Dedifferentiated amniotic fluid mesenchymal stem cell (primary cell): ENCODE data around the gene CENPA.
"Not testable (repeated sequence)": the region's sequence is repeated elsewhere in the genome, so short reads cannot be mapped to it uniquely, and the experiment has no call there.

Experiments used
- DNase-seq: peaks from one replicate; pipeline ENCODE4 v3.0.0-alpha.2; 2016; ENCODE audit errors: extremely low spot score

Gene CENPA

GRCh38 chr2:26760991-26761390, 24.9 kb upstream of the CENPA start:
- DNase-seq = not testable (repeated sequence)

- no peak for DNase-seq
These were observed 22.8 kb upstream of the CENPA start for GRCh38 chr2:26763019-26763418.

- peak; percentile 73 for DNase-seq
These were observed 21.6 kb upstream of the CENPA start, which contains the start of gene SLC35F6 for GRCh38 chr2:26764078-26764887. TSS of gene SLC35F6 (plus strand) at chr2:26764284. CDS start at chr2:26764350, 66 bp downstream.

- DNase-seq = no peak
These were observed 20.9 kb upstream of the CENPA start for GRCh38 chr2:26764906-26765305.

DNA sequence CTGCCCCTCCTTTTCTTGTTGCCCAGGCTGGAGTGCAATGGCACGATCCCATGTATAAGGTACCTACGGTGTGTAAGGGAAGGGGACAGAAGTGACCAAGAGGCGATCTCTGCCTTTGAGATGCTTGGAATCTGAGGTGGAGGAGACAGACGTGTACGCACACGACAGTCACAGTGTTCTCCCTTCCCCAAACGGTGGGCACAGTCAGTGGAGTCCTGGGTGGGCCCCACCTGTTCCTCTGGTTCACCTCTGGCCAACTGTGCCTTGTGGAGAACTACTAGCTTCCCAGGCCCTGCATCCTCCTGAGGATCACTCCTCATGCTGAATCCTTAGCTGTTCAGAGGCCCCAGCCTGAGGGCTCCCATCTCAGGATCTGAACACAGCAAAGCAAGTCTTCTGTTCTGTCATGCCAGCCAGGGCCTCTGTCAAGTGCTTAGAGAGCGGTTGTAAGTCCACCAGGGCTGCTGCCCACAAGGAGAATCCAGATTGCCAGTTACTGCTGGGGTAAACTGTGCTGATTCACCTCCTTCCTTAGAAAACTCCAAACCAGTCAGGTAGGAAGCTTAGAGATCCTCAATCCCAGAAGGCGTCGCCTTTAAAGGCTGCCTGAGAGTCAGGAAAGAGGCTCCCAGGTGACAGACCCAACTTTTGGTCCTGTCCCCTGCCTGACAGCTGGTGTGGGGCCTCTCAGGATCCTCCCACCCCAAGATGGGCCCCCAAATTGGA, 20.2 kb upstream of the CENPA start:
- no peak for DNase-seq

GRCh38 chr2:26767129-26767528, 18.7 kb upstream of the CENPA start:
- DNase-seq = no peak

DNA sequence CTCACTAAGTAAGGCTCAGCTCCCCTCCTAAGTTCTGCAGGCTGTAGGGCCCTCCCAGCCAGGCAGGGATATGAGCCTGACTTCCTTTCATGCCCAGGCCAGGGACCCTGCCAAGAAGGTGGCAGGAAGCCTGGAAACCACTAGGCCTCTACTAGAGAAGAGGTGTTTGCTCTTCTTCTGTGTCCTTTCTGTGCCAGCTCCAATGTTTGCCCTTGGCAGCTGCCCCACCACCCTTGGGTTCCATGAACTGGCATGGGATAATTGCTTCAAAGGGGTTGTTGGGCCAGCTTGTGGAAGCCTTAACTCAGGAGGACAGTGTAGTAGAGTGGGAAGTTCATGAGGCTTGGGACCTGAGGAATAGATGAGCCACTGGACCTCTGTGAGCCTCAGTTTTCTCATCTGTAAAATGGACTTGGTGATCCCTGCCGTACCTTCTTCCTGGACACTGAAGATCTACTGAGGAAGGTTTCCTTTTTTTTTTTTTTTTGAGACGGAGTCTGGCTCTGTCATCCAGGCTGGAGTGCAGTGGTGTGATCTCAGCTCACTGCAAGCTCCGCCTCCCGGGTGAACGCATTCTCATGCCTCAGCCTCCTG, 17.9 kb upstream of the CENPA start:
- DNase-seq = no peak

- no peak for DNase-seq
These were observed 17.1 kb upstream of the CENPA start for GRCh38 chr2:26768759-26769088.

DNA sequence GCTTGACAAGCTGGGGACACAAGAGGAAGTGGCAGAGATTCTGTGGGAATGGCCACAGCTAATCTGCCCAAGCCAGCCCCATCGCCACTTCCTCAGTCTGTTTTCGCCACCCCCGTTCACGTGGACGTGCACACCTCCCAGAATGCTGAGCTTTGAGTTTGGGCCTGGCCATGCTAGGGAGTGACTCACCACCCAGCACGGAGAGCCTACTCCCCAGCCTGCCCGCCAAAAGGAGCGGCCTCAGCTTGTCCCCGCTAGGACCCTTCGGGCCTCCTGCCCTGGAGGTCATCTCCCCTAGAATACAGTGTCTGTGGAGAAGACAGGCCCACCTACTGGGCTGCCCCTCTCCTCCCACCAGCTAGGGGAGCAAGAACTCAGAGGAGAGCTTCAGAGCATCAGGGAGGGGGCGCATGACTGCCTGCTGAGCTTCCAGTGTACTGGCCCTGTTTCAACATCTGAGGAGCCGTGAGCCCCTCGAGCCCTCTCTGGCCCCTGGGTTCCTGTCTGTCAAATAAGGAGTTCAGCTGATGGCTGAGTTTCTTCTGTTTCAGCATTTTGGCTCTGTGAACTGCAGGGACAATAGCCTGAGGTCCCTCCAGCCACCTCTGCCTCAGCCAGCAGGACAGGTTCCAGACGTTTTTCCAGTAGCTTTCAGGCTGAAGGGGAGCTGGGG, 16.6 kb upstream of the CENPA start:
- no peak for DNase-seq

DNA sequence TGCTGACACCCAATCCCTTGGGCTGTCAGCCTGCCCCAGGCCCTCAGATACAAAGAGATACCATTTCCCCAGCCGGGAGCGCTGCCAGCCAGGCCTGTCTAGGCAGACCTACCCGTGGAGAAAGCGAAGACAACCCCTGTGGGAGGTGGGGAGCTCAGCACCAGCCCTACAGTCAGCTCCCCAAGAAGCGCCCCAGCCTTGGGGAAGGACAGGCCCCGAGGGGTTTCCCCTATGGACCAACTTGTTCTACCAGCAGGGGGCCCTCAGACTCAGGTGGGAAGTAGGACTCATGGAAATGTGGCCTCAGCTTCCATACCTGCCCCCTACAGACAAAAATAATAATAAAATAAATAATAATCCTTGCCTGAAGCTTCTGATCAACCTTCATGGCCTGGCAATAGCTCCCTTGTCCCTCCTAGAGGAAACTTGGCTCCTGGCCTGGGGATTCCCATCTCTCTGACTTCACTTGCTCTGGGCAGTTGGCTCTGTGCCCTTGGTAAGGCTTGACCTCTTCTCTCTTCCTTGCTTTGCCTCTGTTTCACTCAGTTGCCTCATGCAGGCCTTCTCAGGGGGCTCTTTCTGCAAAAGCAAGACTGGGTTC, 14.8 kb upstream of the CENPA start:
- peak; percentile 79 for DNase-seq

- no peak for DNase-seq
These were observed 13.5 kb upstream of the CENPA start for GRCh38 chr2:26772064-26773001.

DNA sequence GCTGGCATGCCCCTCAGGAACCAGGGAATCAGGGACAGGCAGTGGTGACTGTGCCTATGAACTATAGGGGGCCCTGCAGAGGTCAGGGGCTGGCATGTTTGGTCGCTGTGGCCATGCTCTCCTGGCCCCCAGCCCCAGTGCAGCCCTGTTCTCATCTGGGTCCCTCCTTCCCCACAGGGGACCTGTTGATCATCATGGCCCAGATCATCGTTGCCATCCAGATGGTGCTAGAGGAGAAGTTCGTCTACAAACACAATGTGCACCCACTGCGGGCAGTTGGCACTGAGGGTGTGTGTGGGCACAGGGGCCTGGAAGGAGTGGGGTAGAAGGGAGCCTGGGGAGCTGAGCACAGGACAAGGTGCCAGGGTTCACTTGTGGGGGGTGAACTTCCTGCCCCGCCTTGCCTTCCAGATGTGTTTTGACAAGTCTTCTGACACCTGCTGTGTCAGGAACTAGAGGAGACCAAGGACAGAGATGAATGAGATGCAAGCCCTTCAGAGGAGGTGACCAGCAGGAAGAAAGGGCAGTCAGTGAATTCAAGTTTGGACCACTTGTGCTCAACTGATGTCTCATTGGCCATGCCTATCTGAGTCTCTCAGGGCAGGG, 9.6 kb upstream of the CENPA start:
- DNase-seq = no peak

DNA sequence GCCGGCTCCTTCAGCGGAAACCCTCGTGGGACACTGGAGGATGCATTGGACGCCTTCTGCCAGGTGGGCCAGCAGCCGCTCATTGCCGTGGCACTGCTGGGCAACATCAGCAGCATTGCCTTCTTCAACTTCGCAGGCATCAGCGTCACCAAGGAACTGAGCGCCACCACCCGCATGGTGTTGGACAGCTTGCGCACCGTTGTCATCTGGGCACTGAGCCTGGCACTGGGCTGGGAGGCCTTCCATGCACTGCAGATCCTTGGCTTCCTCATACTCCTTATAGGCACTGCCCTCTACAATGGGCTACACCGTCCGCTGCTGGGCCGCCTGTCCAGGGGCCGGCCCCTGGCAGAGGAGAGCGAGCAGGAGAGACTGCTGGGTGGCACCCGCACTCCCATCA, 7.8 kb upstream of the CENPA start:
- DNase-seq = no peak

DNA sequence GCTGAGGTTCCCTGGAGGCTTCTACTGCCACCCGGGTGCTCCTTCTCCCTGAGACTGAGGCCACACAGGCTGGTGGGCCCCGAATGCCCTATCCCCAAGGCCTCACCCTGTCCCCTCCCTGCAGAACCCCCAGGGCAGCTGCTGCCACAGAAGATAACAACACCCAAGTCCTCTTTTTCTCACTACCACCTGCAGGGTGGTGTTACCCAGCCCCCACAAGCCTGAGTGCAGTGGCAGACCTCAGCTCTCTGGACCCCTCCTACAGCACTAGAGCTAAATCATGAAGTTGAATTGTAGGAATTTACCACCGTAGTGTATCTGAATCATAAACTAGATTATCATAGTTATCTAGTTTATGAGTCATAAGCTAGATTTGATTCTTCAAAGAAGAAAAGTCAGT, 7.3 kb upstream of the CENPA start:
- no peak for DNase-seq

DNA sequence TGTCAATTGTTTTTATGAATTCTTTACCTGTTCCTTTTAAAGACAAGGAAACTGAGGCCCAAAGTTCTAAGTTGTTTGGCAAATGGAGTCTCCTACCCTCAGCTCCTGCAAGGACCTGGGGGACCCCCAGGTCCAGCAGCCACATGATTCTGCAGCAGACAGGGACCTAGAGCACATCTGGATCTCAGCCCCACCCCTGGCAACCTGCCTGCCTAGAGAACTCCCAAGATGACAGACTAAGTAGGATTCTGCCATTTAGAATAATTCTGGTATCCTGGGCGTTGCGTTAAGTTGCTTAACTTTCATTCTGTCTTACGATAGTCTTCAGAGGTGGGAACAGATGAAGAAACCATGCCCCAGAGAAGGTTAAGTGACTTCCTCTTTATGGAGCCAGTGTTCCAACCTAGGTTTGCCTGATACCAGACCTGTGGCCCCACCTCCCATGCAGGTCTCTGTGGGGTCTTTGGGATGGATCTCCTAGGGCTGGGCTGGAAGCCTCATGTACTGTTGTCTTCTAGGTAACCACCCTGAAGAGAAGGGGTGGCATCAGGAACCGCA, 5.6 kb upstream of the CENPA start:
- DNase-seq = no peak

DNA sequence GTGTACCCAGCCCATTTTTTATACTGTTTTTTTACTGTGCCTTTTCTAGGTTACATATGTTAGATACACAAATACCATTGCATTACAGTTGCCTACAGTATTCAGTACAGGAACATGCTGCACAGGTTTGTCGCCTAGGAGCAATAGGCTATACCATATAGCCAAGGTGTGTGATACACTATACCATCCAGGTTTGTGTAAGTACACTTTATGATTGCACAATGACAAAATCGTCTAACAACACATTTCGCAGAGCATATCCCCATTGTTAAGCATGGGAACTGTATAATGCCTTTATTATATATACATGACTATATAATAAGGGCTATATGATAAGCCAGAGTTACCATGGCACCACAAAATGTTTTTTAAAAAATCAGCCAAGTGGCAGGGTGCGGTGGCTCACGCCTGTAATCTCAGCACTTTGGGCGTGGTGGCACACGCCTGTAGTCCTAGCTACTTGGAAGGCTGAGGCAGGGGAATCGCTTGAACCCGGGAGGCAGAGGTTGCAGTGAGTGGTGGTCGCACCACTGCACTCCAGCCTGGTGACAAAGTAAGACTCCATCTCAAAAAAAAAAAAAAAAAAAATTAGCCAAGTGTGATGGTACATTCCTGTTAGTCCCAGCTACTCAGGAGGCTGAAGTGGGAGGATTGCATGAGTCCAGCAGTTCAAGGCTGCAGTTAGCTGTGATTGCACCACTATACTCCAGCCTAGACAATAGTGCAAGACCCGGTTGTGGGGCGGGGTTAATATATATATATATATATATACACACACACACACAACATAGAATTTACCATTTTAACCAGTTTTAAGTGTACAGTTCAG, 2.8 kb upstream of the CENPA start:
- DNase-seq = no peak

DNA sequence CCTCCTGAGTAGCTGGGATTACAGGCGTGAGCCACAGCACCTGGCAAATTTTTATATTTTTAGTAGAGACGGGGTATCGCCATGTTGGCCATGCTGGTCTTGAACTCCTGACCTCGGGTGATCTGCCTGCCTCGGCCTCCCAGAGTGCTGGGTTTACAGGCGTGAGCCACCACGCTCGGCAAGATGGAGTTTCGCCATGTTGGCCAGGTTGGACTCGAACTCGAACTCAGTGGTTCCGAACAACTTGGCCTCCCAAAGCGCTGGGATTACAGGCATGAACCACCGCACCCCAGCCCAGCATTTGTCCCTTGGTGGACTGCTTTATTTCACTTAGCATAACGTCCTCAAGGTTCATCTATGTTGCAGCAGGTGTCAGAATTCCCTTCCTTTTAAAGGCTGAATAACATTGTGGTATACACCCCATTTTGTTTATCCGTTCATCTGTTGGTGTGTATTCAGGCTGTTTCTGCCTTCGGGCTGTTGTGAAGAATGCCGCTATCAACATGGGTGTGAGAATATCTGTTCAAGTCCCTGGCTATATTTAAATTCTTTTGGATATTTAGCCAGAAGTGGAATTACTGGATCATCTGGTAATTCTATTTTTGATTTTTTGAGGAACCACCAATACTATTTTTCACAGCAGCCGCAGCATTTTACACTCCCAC, 1.2 kb upstream of the CENPA start:
- DNase-seq = no peak

GRCh38 chr2:26786207-26787028, 562 bp downstream of the CENPA start:
- DNase-seq = no peak
